HEK293 (cell line): ENCODE data around the gene PHF23.

Experiments used
- FEZF1 ChIP-seq: fragments of 450-650 bp; formaldehyde crosslinking; IDR thresholded peaks from 2 replicates; pipeline ENCODE4 v1.5.1; 2016; ENCODE audit warnings: missing biosample characterization, missing genetic modification characterization
- GFI1B ChIP-seq: fragments of 450-650 bp; formaldehyde crosslinking; IDR thresholded peaks from 2 replicates; pipeline ENCODE4 v1.5.1; 2016; ENCODE audit warnings: missing biosample characterization, missing genetic modification characterization
- KLF10 ChIP-seq: fragments of 450-650 bp; IDR thresholded peaks from 2 replicates; pipeline ENCODE4 v1.5.1; 2018; ENCODE audit warnings: missing biosample characterization, mild to moderate bottlenecking, missing genetic modification characterization
- KLF16 ChIP-seq: fragments of 450-650 bp; formaldehyde crosslinking; IDR thresholded peaks from 2 replicates; pipeline ENCODE4 v1.5.1; 2017; ENCODE audit warnings: missing biosample characterization, missing genetic modification characterization
- MZF1 ChIP-seq: fragments of 450-650 bp; formaldehyde crosslinking; IDR thresholded peaks from 2 replicates; pipeline ENCODE4 v1.5.1; 2017; ENCODE audit warnings: missing biosample characterization, missing genetic modification characterization, borderline replicate concordance
- SCRT2 ChIP-seq: fragments of 450-650 bp; formaldehyde crosslinking; IDR thresholded peaks from 2 replicates; pipeline ENCODE4 v1.5.1; 2016; ENCODE audit warnings: missing biosample characterization, missing genetic modification characterization
- TRIM28 ChIP-seq: IDR thresholded peaks from 2 replicates; pipeline ENCODE4 v1.6.1; 2011; ENCODE audit warnings: low read length, control low read depth, borderline replicate concordance
- ZBTB17 ChIP-seq: fragments of 450-650 bp; formaldehyde crosslinking; IDR thresholded peaks from 2 replicates; pipeline ENCODE4 v1.5.1; 2016; ENCODE audit warnings: missing biosample characterization, missing genetic modification characterization
- ZBTB20 ChIP-seq: fragments of 450-650 bp; formaldehyde crosslinking; IDR thresholded peaks from 2 replicates; pipeline ENCODE4 v1.5.1; 2016; ENCODE audit warnings: missing biosample characterization, missing genetic modification characterization
- ZBTB21 ChIP-seq: fragments of 450-650 bp; formaldehyde crosslinking; IDR thresholded peaks from 2 replicates; pipeline ENCODE4 v1.5.1; 2017; ENCODE audit warnings: missing biosample characterization, missing genetic modification characterization
- ZNF114 ChIP-seq: fragments of 450-650 bp; formaldehyde crosslinking; IDR thresholded peaks from 2 replicates; pipeline ENCODE4 v1.5.0; 2017; ENCODE audit warnings: missing biosample characterization, missing genetic modification characterization
- ZNF140 ChIP-seq: fragments of 450-650 bp; formaldehyde crosslinking; IDR thresholded peaks from 2 replicates; pipeline ENCODE4 v1.5.1; 2016; ENCODE audit warnings: missing biosample characterization, missing genetic modification characterization
- ZNF146 ChIP-seq: fragments of 450-650 bp; formaldehyde crosslinking; IDR thresholded peaks from 2 replicates; pipeline ENCODE4 v1.5.1; 2016; ENCODE audit warnings: missing biosample characterization, missing genetic modification characterization
- ZNF155 ChIP-seq: fragments of 450-650 bp; formaldehyde crosslinking; IDR thresholded peaks from 2 replicates; pipeline ENCODE4 v1.5.1; 2016; ENCODE audit warnings: missing biosample characterization, missing genetic modification characterization
- ZNF157 ChIP-seq: fragments of 450-650 bp; formaldehyde crosslinking; IDR thresholded peaks from 2 replicates; pipeline ENCODE4 v1.5.1; 2016; ENCODE audit warnings: missing biosample characterization, missing genetic modification characterization
- ZNF175 ChIP-seq: fragments of 450-650 bp; formaldehyde crosslinking; IDR thresholded peaks from 2 replicates; pipeline ENCODE4 v1.5.1; 2016; ENCODE audit warnings: missing biosample characterization, missing genetic modification characterization
- ZNF274 ChIP-seq, 2 experiments: fragments of 200-500 bp in 1 of 2; fragments of 450-650 bp in 1 of 2; sonication (Bioruptor generic) in 1 of 2; formaldehyde crosslinking in 1 of 2; IDR thresholded peaks; 2 replicates each; pipeline versions ENCODE4 v1.5.1 to v1.6.1; 2014 to 2016; ENCODE audit warnings: borderline replicate concordance in 1 of 2, inconsistent platforms in 1 of 2, low read length in 1 of 2, missing biosample characterization in 1 of 2, missing genetic modification characterization in 1 of 2
- ZNF324 ChIP-seq: fragments of 450-650 bp; formaldehyde crosslinking; IDR thresholded peaks from 2 replicates; pipeline ENCODE4 v1.5.1; 2016; ENCODE audit warnings: missing biosample characterization, missing genetic modification characterization
- ZNF335 ChIP-seq: fragments of 450-650 bp; formaldehyde crosslinking; conservative IDR thresholded peaks from 2 replicates; pipeline ENCODE4 v1.5.1; 2016; ENCODE audit warnings: missing biosample characterization, missing genetic modification characterization
- ZNF341 ChIP-seq: fragments of 450-650 bp; formaldehyde crosslinking; IDR thresholded peaks from 2 replicates; pipeline ENCODE4; 2016; ENCODE audit warnings: low read depth, missing biosample characterization, missing genetic modification characterization
- ZNF391 ChIP-seq: fragments of 450-650 bp; formaldehyde crosslinking; IDR thresholded peaks from 2 replicates; pipeline ENCODE4 v1.5.1; 2016; ENCODE audit warnings: low read depth, missing biosample characterization, missing genetic modification characterization, borderline replicate concordance
- ZNF544 ChIP-seq: fragments of 450-650 bp; formaldehyde crosslinking; IDR thresholded peaks from 2 replicates; pipeline ENCODE4 v1.5.0; 2017; ENCODE audit warnings: missing biosample characterization, missing genetic modification characterization
- ZNF610 ChIP-seq: fragments of 450-650 bp; formaldehyde crosslinking; IDR thresholded peaks from 2 replicates; pipeline ENCODE4 v1.5.1; 2016; ENCODE audit warnings: missing biosample characterization, missing genetic modification characterization, borderline replicate concordance
- ZNF791 ChIP-seq: fragments of 450-650 bp; formaldehyde crosslinking; IDR thresholded peaks from 2 replicates; pipeline ENCODE4 v1.5.1; 2016; ENCODE audit warnings: missing biosample characterization, missing genetic modification characterization
- ZNF843 ChIP-seq: fragments of 450-650 bp; formaldehyde crosslinking; IDR thresholded peaks from 2 replicates; pipeline ENCODE4 v1.5.1; 2016; ENCODE audit warnings: missing biosample characterization, missing genetic modification characterization
- ZXDB ChIP-seq: fragments of 450-650 bp; formaldehyde crosslinking; IDR thresholded peaks from 2 replicates; pipeline ENCODE4 v1.5.1; 2016; ENCODE audit warnings: missing biosample characterization, missing genetic modification characterization
- TF ChIP-seq, protein P1 (sequence below): fragments of 450-650 bp; formaldehyde crosslinking; IDR thresholded peaks from 2 replicates; pipeline ENCODE4 v1.5.1; 2016; ENCODE audit warnings: missing biosample characterization, missing genetic modification characterization
- TF ChIP-seq, protein P2 (sequence below): fragments of 450-650 bp; formaldehyde crosslinking; IDR thresholded peaks from 2 replicates; pipeline ENCODE4; 2016; ENCODE audit warnings: missing biosample characterization, missing genetic modification characterization
- TF ChIP-seq, protein P3 (sequence below): fragments of 450-650 bp; formaldehyde crosslinking; IDR thresholded peaks from 2 replicates; pipeline ENCODE4 v1.5.1; 2016; ENCODE audit warnings: missing biosample characterization, missing genetic modification characterization
- TF ChIP-seq, protein P4 (sequence below): fragments of 450-650 bp; formaldehyde crosslinking; IDR thresholded peaks from 2 replicates; pipeline ENCODE4 v1.5.1; 2016; ENCODE audit warnings: missing biosample characterization, missing genetic modification characterization
- TF ChIP-seq, protein P5 (sequence below): fragments of 450-650 bp; formaldehyde crosslinking; IDR thresholded peaks from 2 replicates; pipeline ENCODE4 v1.5.1; 2016; ENCODE audit warnings: missing biosample characterization, missing genetic modification characterization
- TF ChIP-seq, protein P6 (sequence below): fragments of 450-650 bp; formaldehyde crosslinking; IDR thresholded peaks from 2 replicates; pipeline ENCODE4 v1.5.1; 2016; ENCODE audit warnings: missing biosample characterization, missing genetic modification characterization

The PHF23 gene

DNA sequence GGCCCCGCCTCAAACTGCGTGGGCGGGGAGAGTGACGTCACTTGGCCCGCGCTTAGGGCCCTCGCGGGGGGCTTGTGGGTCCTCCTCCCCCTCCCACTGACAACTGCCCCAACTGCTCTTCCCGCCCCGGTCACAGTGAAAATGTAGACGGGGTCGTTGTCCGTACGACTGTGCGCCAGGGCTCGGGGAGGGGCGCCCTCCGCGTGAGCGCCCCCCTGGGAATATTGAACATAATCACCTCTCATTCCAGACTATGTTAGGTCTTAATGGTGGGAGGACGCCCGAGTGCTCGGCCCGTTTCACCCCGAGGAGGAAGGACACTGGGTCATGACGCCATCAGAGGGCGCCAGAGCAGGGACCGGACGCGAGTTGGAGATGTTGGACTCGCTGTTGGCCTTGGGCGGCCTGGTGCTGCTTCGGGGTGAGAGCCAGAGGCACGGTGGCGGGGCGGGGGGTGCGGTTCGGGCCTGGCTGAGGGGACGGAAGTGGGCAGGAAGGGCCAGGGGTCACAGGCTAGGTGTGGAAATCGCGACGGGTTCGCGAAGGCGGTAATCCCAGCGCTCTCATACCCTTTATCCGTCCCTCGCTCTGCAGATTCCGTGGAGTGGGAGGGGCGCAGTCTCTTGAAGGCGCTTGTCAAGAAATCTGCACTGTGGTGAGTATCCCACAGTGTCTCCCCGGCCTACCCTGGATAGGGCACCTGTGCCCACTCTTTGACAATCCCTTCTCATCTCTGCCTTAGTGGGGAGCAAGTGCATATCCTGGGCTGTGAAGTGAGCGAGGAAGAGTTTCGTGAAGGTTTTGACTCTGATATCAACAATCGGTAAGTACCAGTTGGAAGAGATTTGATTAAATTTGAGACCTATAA lies 13.2 kb upstream of the PHF23 start, which contains the start of gene ELP5 (continued):
- no peak for TF ChIP-seq GFI1B
- TF ChIP-seq ZNF274 (IDR thresholded peaks at IDR 0.05; ENCODE audit: low read length) = no peak
- TF ChIP-seq ZNF274 (tag by site-specific recombination; IDR thresholded peaks at IDR 0.05; ENCODE audit: borderline replicate concordance) = no peak
- TF ChIP-seq, protein P1, sequence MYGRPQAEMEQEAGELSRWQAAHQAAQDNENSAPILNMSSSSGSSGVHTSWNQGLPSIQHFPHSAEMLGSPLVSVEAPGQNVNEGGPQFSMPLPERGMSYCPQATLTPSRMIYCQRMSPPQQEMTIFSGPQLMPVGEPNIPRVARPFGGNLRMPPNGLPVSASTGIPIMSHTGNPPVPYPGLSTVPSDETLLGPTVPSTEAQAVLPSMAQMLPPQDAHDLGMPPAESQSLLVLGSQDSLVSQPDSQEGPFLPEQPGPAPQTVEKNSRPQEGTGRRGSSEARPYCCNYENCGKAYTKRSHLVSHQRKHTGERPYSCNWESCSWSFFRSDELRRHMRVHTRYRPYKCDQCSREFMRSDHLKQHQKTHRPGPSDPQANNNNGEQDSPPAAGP = peak; percentile 88
- no peak for TF ChIP-seq ZNF157 (tag by site-specific recombination)
- no peak for TF ChIP-seq ZNF155 (tag by site-specific recombination)
- TF ChIP-seq TRIM28 = peak; percentile 63
- TF ChIP-seq ZNF391 (tag by site-specific recombination) = peak; percentile 46; the same call in 1 of the 2 replicates
- TF ChIP-seq ZBTB17 (tag by site-specific recombination) = peak; percentile 99
- peak; percentile 41; the same call in 1 of the 2 replicates for TF ChIP-seq ZNF843 (tag by site-specific recombination)
- peak; percentile 81 for TF ChIP-seq KLF10 (tag by site-specific recombination)
- peak; percentile 94 for TF ChIP-seq ZBTB21
- TF ChIP-seq, protein P2, sequence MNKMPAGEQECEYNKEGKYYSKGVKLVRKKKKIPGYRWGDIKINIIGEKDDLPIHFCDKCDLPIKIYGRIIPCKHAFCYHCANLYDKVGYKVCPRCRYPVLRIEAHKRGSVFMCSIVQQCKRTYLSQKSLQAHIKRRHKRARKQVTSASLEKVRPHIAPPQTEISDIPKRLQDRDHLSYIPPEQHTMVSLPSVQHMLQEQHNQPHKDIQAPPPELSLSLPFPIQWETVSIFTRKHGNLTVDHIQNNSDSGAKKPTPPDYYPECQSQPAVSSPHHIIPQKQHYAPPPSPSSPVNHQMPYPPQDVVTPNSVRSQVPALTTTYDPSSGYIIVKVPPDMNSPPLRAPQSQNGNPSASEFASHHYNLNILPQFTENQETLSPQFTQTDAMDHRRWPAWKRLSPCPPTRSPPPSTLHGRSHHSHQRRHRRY (tag by site-specific recombination) = 0 out of 2 replicates have a peak, but pooled peaks have one; percentile 12
- TF ChIP-seq ZNF175 (tag by site-specific recombination) = no peak
- peak; percentile 82 for TF ChIP-seq ZXDB (tag by site-specific recombination)
- no peak for TF ChIP-seq ZNF140 (tag by site-specific recombination)
- TF ChIP-seq, protein P3, sequence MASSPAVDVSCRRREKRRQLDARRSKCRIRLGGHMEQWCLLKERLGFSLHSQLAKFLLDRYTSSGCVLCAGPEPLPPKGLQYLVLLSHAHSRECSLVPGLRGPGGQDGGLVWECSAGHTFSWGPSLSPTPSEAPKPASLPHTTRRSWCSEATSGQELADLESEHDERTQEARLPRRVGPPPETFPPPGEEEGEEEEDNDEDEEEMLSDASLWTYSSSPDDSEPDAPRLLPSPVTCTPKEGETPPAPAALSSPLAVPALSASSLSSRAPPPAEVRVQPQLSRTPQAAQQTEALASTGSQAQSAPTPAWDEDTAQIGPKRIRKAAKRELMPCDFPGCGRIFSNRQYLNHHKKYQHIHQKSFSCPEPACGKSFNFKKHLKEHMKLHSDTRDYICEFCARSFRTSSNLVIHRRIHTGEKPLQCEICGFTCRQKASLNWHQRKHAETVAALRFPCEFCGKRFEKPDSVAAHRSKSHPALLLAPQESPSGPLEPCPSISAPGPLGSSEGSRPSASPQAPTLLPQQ = peak; percentile 96
- no peak for TF ChIP-seq MZF1 (tag by site-specific recombination)
- TF ChIP-seq ZNF341 (tag by site-specific recombination) = peak; percentile 93
- no peak for TF ChIP-seq ZNF114 (tag by site-specific recombination)
- peak; percentile 79; the same call in 1 of the 2 replicates for TF ChIP-seq ZBTB20 (tag by site-specific recombination)
- TF ChIP-seq ZNF791 (tag by site-specific recombination) = no peak
- TF ChIP-seq ZNF324 (tag by site-specific recombination) = peak; percentile 70
- peak; percentile 21; the same call in 1 of the 2 replicates for TF ChIP-seq FEZF1
- TF ChIP-seq, protein P4, sequence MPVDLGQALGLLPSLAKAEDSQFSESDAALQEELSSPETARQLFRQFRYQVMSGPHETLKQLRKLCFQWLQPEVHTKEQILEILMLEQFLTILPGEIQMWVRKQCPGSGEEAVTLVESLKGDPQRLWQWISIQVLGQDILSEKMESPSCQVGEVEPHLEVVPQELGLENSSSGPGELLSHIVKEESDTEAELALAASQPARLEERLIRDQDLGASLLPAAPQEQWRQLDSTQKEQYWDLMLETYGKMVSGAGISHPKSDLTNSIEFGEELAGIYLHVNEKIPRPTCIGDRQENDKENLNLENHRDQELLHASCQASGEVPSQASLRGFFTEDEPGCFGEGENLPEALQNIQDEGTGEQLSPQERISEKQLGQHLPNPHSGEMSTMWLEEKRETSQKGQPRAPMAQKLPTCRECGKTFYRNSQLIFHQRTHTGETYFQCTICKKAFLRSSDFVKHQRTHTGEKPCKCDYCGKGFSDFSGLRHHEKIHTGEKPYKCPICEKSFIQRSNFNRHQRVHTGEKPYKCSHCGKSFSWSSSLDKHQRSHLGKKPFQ = peak; percentile 59; the same call in 1 of the 2 replicates
- TF ChIP-seq, protein P5, sequence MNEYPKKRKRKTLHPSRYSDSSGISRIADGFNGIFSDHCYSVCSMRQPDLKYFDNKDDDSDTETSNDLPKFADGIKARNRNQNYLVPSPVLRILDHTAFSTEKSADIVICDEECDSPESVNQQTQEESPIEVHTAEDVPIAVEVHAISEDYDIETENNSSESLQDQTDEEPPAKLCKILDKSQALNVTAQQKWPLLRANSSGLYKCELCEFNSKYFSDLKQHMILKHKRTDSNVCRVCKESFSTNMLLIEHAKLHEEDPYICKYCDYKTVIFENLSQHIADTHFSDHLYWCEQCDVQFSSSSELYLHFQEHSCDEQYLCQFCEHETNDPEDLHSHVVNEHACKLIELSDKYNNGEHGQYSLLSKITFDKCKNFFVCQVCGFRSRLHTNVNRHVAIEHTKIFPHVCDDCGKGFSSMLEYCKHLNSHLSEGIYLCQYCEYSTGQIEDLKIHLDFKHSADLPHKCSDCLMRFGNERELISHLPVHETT (tag by site-specific recombination) = peak; percentile 90
- TF ChIP-seq, protein P6, sequence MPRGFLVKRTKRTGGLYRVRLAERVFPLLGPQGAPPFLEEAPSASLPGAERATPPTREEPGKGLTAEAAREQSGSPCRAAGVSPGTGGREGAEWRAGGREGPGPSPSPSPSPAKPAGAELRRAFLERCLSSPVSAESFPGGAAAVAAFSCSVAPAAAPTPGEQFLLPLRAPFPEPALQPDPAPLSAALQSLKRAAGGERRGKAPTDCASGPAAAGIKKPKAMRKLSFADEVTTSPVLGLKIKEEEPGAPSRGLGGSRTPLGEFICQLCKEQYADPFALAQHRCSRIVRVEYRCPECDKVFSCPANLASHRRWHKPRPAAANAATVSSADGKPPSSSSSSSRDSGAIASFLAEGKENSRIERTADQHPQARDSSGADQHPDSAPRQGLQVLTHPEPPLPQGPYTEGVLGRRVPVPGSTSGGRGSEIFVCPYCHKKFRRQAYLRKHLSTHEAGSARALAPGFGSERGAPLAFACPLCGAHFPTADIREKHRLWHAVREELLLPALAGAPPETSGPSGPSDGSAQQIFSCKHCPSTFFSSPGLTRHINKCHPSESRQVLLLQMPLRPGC (tag by site-specific recombination) = peak; percentile 79; the same call in 1 of the 2 replicates
- peak; percentile 57; the same call in 1 of the 2 replicates for TF ChIP-seq ZNF610 (tag by site-specific recombination)
- TF ChIP-seq SCRT2 (tag by site-specific recombination) = 0 out of 2 replicates have a peak, but pooled peaks have one; percentile 56
- TF ChIP-seq ZNF146 (tag by site-specific recombination) = peak; percentile 49; the same call in 1 of the 2 replicates
- peak; percentile 84; the same call in 1 of the 2 replicates for TF ChIP-seq KLF16 (tag by site-specific recombination)
- peak; percentile 98 for TF ChIP-seq ZNF335 (tag by site-specific recombination)
- no peak for TF ChIP-seq ZNF544
